Right cardiac atrium (tissue), 5 donors: ENCODE measurements around the gene TMUB2. TPM values are rescaled to one million over a fixed set of nuclear protein-coding genes. Genes with fewer than 3 reads are reported as not detected.

Experiments used
- ATAC-seq, 2 donors: fragments of 200-7000 bp; cut with Tn5 transposase; one replicate each; pipeline versions ENCODE4 v1.8.0 to v1.9.1; 2020; ENCODE audit warnings: moderate library complexity in 2 of 2, mild to moderate bottlenecking in 1 of 2
- DNase-seq, 3 donors: peaks; one replicate each; pipeline ENCODE4 v3.0.0-alpha.2; 2020
- H3K27ac ChIP-seq: one replicate; pipeline ENCODE4 v1.5.1; 2013; ENCODE audit warnings: mild to moderate bottlenecking, low read length, control low read depth, moderate library complexity
- H3K27me3 ChIP-seq: one replicate; pipeline ENCODE4 v1.6.1; 2013; ENCODE audit not compliant: control insufficient read depth, insufficient read depth
- H3K4me1 ChIP-seq: one replicate; pipeline ENCODE4 v1.6.1; 2013; ENCODE audit warnings: low read length; ENCODE audit not compliant: control insufficient read depth, insufficient read depth
- H3K4me3 ChIP-seq: one replicate; pipeline ENCODE4 v1.5.1; 2013; ENCODE audit warnings: low read length, control low read depth
- H3K9me3 ChIP-seq: one replicate; pipeline ENCODE4 v1.6.1; 2013; ENCODE audit warnings: low read length; ENCODE audit not compliant: control insufficient read depth
- WGBS: extraction: QIAGEN DNeasy Blood & Tissue Kit; methylation state at CpG from one replicate; pipeline ENCODE4 v1.1.7; 2013; 5-methylcytosine and 5-hydroxymethylcytosine counted together
- intact Hi-C, 4 donors: fragments of 100-400 bp; cut with DNase I; formaldehyde crosslinking; loops; one replicate each; pipeline versions ENCODE4 v1.11.0 to v1.14.0; 2022 to 2023
- polyA plus RNA-seq: library from polyadenylated mRNA; stranded (reverse); fragments of 200-250 nt; gene quantifications from one replicate; pipeline ENCODE4 v1.2.3, GENCODE V29; 2013
- total RNA-seq, 4 donors: library from RNA; stranded (reverse); fragmentation: NEBNext Ultra II Directional; extraction: Animal tissue kit (Norgen Biotek cat#: 25700); gene quantifications; one replicate each; pipeline ENCODE4 v1.2.1, GENCODE V29; 2021
- donor health status: healthy with polysubstance abuse.
- donor health status: DM: no; HTN: yes; CAD: no.
- donor health status: DM: no; HTN: no; CAD: no.
- donor health status: DM: no; HTN: yes; CAD: no; lungs with severe emphysema.
- donor health status: DM: yes; HTN: yes; CAD: no.

Gene TMUB2
- total and polyA plus RNA-seq, 5 donors = 23.5 to 27.6 (median 26.3) TPM

- 87% methylated on average over 2 of the region's 2 CpGs for WGBS
- H3K27me3 ChIP-seq = no peaks in the 10 kb centered on the region
- intact Hi-C loops = no loop called here
- no peak overlapping the region for H3K4me3 ChIP-seq
- DNase-seq (no peak), ATAC-seq (no peak)
- no peaks in the 10 kb centered on the region for H3K9me3 ChIP-seq
- no peak overlapping the region for H3K27ac ChIP-seq
- no peaks in the 10 kb centered on the region for H3K4me1 ChIP-seq
Measured at GRCh38 chr17:44155488-44155887, 31.3 kb upstream of the TMUB2 start.

- WGBS = 79% methylated on average over 15 of the region's 15 CpGs
- no peak overlapping the region for H3K4me3 ChIP-seq
- no peak for ATAC-seq
- no peak for DNase-seq
- intact Hi-C loops = no loop called here
- no peak overlapping the region for H3K27ac ChIP-seq
- H3K4me1 ChIP-seq = no peaks in the 10 kb centered on the region
- no peaks in the 10 kb centered on the region for H3K9me3 ChIP-seq
- no peaks in the 10 kb centered on the region for H3K27me3 ChIP-seq
Measured at GRCh38 chr17:44159519-44160210, 27.1 kb upstream of the TMUB2 start.

GRCh38 chr17:44164476-44164875 lies 22.3 kb upstream of the TMUB2 start:
- intact Hi-C loops = no loop called here
- no peaks in the 10 kb centered on the region for H3K9me3 ChIP-seq
- no peak overlapping the region for H3K4me3 ChIP-seq
- no peaks in the 10 kb centered on the region for H3K4me1 ChIP-seq
- no peaks in the 10 kb centered on the region for H3K27me3 ChIP-seq
- DNase-seq (no peak), ATAC-seq (no peak)
- WGBS = 94% methylated on average over 1 of the region's 1 CpG
- no peak overlapping the region for H3K27ac ChIP-seq

- intact Hi-C loops = no loop called here
- 71% methylated on average over 7 of the region's 7 CpGs for WGBS
- no peak overlapping the region for H3K27ac ChIP-seq
Measured at GRCh38 chr17:44167181-44167861, 19.5 kb upstream of the TMUB2 start.

GRCh38 chr17:44170135-44170498 lies 16.7 kb upstream of the TMUB2 start:
- DNase-seq (no peak), ATAC-seq (peak in 1 of 2 donors; percentile 9)
- 48% methylated on average over 5 of the region's 5 CpGs for WGBS
- Histone ChIP-seq H3K4me3 (no peak overlapping the region), H3K27ac (peak overlapping the region; percentile 54), H3K4me1 (no peaks in the 10 kb centered on the region), H3K9me3 (no peaks in the 10 kb centered on the region), H3K27me3 (no peaks in the 10 kb centered on the region)
- intact Hi-C loops = no loop called here

More at GRCh38 chr17:44167181-44167861, 19.5 kb upstream of the TMUB2 start:
- Histone ChIP-seq H3K4me1 (no peaks in the 10 kb centered on the region), H3K4me3 (no peak overlapping the region), H3K9me3 (no peaks in the 10 kb centered on the region), H3K27me3 (no peaks in the 10 kb centered on the region)
- ATAC-seq (no peak), DNase-seq (peak in 1 of 3 donors; percentile 28)

GRCh38 chr17:44170499-44171201 lies 16.1 kb upstream of the TMUB2 start, which contains the start of gene ASB16:
TSS of gene ASB16 (plus strand) at chr17:44170704. CDS start at chr17:44170790, 86 bp downstream.
- Histone ChIP-seq H3K4me3 (peak within 1 kb of the TSS; percentile 8), H3K4me1 (no peaks in the 10 kb centered on the region), H3K9me3 (no peaks in the 10 kb centered on the region), H3K27ac (peak within 1 kb of the TSS; percentile 54), H3K27me3 (no peaks in the 10 kb centered on the region)
- WGBS = 19% methylated on average over 21 of the region's 21 CpGs
- peak in 1 of 3 donors; percentile 67 for DNase-seq
- ATAC-seq = peak; percentile 55 to 57
- intact Hi-C loops = no loop called here

GRCh38 chr17:44171931-44172455 lies 14.8 kb upstream of the TMUB2 start:
- Histone ChIP-seq H3K4me3 (no peak overlapping the region), H3K4me1 (no peaks in the 10 kb centered on the region), H3K27ac (no peak overlapping the region), H3K27me3 (no peaks in the 10 kb centered on the region), H3K9me3 (no peaks in the 10 kb centered on the region)
- DNase-seq = peak in 1 of 3 donors; percentile 59
- intact Hi-C loops = no loop called here
- whole genome bisulfite sequencing = 71% methylated on average over 17 of the region's 17 CpGs
- ATAC-seq = no peak

GRCh38 chr17:44174427-44174826 lies 12.3 kb upstream of the TMUB2 start:
- Histone ChIP-seq H3K27ac (no peak overlapping the region), H3K4me1 (no peaks in the 10 kb centered on the region), H3K27me3 (no peaks in the 10 kb centered on the region), H3K4me3 (no peak overlapping the region), H3K9me3 (no peaks in the 10 kb centered on the region)
- ATAC-seq = no peak
- peak in 1 of 3 donors; percentile 4 for DNase-seq
- intact Hi-C loops = no loop called here
- WGBS = 98% methylated on average over 2 of the region's 2 CpGs

- Histone ChIP-seq H3K27me3 (no peaks in the 10 kb centered on the region), H3K27ac (no peak overlapping the region), H3K4me1 (no peaks in the 10 kb centered on the region), H3K4me3 (no peak overlapping the region), H3K9me3 (no peaks in the 10 kb centered on the region)
- intact Hi-C loops = no loop called here
- ATAC-seq (no peak), DNase-seq (no peak)
- WGBS = 96% methylated on average over 1 of the region's 1 CpG
Measured at GRCh38 chr17:44176257-44176656, 10.5 kb upstream of the TMUB2 start.

GRCh38 chr17:44176671-44177501 lies 9.9 kb upstream of the TMUB2 start:
- no peaks in the 10 kb centered on the region for H3K27me3 ChIP-seq
- WGBS = 94% methylated on average over 54 of the region's 54 CpGs
- no peak for DNase-seq
- H3K9me3 ChIP-seq = no peaks in the 10 kb centered on the region
- ATAC-seq = peak; percentile 25 to 39
- no peak overlapping the region for H3K4me3 ChIP-seq
- H3K4me1 ChIP-seq = no peaks in the 10 kb centered on the region
- no peak overlapping the region for H3K27ac ChIP-seq
- intact Hi-C loops = no loop called here
